IPS-18c (cell line): ENCODE results near the gene EGFL6.
"Not testable (repeated sequence)": the region's sequence is repeated elsewhere in the genome, so short reads cannot be mapped to it uniquely, and the experiment has no call there.

Experiments
- H3K4me3 ChIP-seq: 2 replicates; pipeline ENCODE4 v1.7.0; 2013; ENCODE audit warnings: low read depth, mild to moderate bottlenecking, low read length, moderate library complexity; ENCODE audit not compliant: insufficient read depth
- H3K9me3 ChIP-seq: one replicate; pipeline ENCODE4 v1.6.1; 2013; ENCODE audit warnings: mild to moderate bottlenecking, low read length, moderate library complexity; ENCODE audit not compliant: control insufficient read depth, insufficient read depth

Gene EGFL6

DNA sequence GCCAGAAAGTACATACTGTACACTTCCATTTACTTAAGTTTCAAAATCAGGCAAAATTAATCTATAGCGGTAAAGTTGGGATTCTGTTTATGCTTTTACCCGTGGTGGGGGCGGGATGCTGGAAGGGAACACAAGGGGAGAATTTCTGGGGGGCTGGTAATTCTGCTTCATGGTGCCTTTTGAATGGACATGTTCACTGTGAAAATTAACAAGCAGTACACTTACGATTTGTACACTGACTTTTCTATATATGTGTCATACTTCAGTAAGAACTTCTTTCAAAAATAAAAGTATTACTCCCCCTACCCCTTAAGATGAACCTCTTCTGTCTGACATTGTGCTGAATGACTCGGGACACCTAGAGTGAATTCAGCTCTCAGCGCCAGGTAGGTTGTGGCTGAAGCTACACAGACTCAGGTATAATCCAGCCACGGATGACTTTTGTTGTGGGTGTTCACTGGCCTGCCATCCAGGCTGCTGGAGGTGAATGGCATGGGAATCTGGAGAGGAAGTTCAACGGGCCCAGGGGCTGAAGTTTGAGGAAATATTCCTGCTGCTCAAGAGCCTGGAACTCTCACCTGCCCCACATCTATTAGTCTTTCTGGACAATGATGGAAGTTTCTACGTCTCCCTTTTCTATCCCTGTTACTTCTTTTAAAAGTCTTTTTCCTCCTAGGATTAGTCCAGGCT lies 76.2 kb downstream of the EGFL6 start:
- Histone ChIP-seq H3K9me3 (peaks cover 2% of the 10 kb centered on the region), H3K4me3 (no peak overlapping the region)

DNA sequence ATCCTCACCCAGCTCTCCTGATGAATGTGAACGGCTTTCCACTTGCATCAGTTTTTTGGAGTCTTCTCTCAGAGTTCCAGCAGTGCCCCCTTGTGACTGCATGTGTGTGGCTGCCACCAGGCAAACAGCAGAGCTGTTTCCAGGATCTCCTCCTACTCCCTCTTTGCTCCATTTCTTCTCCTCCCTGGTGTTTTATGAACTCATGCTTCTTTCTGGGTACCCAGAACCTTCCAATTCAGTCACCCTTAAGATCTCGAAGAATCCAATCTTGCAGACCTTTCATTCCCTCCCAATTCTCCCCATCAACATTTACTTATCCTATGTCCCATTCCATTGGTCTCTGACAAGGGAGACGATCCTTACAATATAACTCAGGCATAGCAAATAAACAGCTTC lies 76.8 kb downstream of the EGFL6 start:
- peaks cover 2% of the 10 kb centered on the region for H3K9me3 ChIP-seq

GRCh38 chrX:13647709-13648212 lies 78.4 kb downstream of the EGFL6 start:
- H3K4me3 ChIP-seq, result no peak overlapping the region

More for the DNA sequence above, 76.8 kb downstream of the EGFL6 start:
- no peak overlapping the region for H3K4me3 ChIP-seq

DNA sequence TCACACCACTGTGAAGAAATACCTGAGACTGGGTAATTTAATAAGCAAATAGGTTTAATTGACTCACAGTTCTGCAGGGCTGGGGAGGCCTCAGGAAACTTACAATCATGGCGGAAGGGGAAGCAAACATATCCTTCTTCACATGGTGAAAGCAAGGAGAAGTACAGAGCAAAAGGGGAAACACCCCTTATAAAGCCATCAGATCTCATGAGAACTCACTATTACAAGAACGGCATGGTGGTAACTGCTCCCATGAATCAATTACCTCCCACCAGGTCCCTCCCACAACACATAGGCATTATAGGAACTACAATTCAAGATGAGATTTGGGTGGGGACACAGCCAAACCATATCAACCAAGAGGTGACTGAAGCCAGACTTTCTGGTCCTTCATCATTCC lies 78.9 kb downstream of the EGFL6 start:
- H3K9me3 ChIP-seq, H3K4me3 ChIP-seq: not testable (repeated sequence)

More at GRCh38 chrX:13647709-13648212, 78.4 kb downstream of the EGFL6 start:
- H3K9me3 ChIP-seq, result peaks cover 2% of the 10 kb centered on the region

DNA sequence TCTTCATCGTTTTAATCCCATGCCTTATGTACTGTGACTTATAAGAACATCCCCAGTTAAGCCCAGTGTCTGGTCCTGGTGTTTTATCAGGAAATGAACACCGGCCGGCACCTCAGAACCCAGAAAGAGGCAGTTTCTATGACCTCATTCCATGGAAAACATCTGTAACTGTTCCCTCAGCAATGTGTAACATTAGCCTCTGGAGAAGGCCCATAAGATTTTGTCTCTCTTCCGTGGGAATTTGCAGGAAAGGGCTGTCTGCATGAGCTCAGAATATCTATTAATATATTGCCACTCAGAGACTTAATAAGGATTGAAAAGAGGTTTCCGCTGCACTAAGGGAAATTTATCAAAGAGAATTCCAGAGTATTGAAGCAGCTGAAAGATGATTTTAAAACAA lies 80.4 kb downstream of the EGFL6 start:
- Histone ChIP-seq H3K9me3 (no peaks in the 10 kb centered on the region), H3K4me3 (no peak overlapping the region)

- H3K4me3 ChIP-seq, result no peak overlapping the region
- H3K9me3 ChIP-seq, result no peaks in the 10 kb centered on the region
Measured at GRCh38 chrX:13650318-13650717, 80.9 kb downstream of the EGFL6 start.

DNA sequence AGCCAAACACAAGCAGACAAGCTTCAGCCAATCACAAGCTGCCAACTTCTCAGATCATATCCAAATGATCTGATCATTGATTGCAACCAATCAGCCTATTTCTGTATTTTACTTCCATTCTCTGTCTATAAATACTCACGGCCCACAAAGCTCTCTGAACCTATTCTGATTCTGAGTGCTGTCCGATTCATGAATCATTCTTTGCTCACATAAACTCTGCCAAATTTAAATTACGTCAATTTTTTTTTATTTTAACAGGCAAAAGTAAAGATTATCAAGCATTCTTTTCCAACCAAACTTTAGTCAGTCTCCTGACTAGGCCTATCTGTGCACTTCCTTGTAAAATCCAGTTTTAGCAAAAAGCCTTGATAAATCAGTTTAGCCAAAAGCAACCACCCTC lies 81.7 kb downstream of the EGFL6 start:
- Histone ChIP-seq H3K4me3 (no peak overlapping the region), H3K9me3 (no peaks in the 10 kb centered on the region)

DNA sequence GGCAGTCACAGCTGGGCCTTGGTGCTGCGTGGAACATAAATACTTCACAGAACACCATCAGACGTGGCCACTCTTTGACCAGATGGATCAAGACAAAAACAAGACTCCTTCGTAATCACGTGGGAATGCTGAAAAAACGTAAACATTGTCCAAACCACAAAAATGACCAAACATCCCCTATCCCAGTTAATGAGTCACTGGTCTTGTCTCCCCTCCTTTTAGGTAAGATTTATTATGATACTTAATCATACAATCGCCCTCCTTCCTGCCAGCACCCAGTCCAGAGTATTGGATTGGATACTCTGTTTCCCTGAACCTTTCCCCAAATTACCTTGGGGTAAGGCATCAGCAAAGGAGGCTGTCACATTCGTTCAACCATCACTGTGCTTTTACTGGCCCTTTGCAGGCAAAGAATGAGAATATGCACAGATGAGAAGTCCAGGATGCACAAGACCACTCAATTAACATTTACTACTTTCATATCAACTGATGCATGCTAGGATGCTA lies 82.9 kb downstream of the EGFL6 start:
- Histone ChIP-seq H3K4me3 (no peak overlapping the region; the same call in 1 of the 2 replicates), H3K9me3 (no peaks in the 10 kb centered on the region)

DNA sequence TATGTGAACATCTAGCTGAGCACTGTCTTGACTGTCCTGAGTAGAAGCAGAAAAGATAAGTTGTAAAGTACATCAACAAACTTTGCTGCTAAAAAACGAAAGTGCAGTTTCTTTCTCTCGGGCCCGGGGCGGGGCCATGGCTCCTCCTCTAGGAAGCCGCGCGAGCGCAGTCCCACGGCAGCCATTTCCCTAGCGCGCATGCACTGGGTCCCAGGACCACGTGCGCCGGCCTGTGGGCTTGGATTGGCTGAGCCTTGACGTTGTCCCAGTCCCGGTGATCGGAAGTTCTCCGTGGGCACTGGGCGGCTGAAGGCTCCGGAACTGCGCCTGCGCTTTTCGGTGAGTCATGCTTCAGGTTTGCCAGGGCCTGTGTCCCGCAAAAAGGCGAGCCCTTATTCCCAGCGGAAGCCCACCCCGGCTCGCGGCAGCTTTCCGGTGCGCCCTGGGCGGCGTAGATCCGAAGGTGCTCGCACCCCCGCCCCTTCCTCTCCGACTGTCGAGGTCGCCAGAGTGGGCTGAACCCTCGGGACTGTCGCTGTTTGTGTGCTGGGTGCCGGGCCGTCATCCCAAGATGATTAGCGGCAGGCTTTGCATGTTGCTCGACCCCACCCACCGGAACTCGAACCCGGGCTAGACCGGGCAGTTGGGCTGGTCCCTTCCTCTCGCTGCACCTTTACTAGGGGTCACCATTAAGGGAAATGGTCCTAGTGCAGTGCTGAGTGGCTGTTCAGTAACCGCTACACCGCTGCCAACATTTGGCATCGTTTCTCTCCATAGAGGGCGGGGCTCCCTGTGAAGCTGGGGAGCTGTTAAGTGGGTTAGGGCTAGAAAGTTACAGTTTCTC lies 83.7 kb downstream of the EGFL6 start, which contains the start of gene TCEANC:
Gene TCEANC (plus strand): TSS at position 292 of the 844 bp plus-strand sequence. CDS start 9,368 bp downstream, outside the sequence.
- peak within 1 kb of the TSS; percentile 57 for H3K4me3 ChIP-seq
- no peaks in the 10 kb centered on the region for H3K9me3 ChIP-seq

GRCh38 chrX:13654116-13654515 lies 84.7 kb downstream of the EGFL6 start:
- no peaks in the 10 kb centered on the region for H3K9me3 ChIP-seq
- H3K4me3 ChIP-seq, result peak overlapping the region; percentile 57

DNA sequence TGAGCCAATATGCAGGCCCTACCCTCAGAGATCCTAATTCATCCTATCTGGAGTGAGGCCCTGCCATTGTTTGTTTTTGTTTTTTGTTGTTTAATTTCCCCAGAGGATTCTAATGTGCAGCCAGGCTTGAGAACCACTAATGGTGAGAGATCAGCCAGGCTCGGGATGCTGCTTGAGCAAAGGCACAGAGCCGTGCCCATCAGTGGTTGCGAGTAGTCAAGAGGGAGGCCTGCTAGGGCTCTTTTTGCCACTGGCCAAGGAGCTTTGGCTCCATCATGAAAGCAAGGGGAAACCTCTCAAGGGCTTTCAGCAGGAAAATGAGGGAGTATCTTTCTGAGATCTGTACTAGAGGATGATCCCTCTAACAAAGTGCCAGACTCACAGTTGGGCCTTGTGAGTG lies 86.3 kb downstream of the EGFL6 start:
- H3K9me3 ChIP-seq, result no peaks in the 10 kb centered on the region
- H3K4me3 ChIP-seq, result no peak overlapping the region

DNA sequence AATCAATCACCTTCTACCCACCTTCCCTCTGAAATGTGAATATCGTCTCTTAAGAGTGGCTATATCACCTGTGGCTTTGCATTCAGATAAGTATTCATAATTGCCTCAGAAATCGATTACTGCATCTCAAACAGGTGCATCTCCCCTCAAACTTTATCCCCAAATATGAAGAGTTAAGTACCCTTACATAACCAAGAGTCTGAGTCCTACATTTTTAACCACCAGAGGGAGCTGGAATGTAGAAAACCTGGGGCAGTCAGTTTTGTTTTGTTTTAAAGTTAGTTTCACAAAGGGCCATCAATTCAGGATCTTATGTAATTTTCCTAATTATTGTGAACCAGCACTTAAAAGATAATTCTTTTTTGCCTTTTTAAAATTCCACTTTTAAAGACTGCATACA lies 89.2 kb downstream of the EGFL6 start:
- Histone ChIP-seq H3K9me3 (peaks cover 3% of the 10 kb centered on the region), H3K4me3 (no peak overlapping the region)

GRCh38 chrX:13659063-13659462 lies 89.7 kb downstream of the EGFL6 start:
- Histone ChIP-seq H3K4me3 (no peak overlapping the region), H3K9me3 (peaks cover 3% of the 10 kb centered on the region)

- H3K4me3 ChIP-seq, result no peak overlapping the region
- peaks cover 3% of the 10 kb centered on the region for H3K9me3 ChIP-seq
Measured at GRCh38 chrX:13661735-13662288, 92.4 kb downstream of the EGFL6 start.

DNA sequence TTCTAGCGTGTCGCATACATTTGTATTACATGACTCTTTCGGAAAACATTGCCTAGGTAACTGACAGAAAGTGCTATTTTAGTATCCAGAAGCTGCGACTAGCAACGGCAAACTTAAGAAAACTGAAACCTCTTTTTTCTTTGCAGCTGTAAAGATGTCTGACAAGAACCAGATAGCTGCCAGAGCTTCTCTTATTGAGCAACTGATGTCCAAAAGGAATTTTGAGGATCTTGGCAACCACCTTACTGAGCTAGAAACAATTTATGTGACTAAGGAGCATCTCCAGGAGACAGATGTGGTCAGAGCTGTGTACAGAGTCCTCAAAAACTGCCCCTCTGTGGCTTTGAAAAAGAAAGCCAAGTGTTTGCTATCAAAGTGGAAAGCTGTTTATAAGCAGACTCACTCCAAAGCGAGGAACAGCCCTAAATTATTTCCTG lies 93.0 kb downstream of the EGFL6 start:
- Histone ChIP-seq H3K9me3 (peaks cover 3% of the 10 kb centered on the region), H3K4me3 (no peak overlapping the region)

DNA sequence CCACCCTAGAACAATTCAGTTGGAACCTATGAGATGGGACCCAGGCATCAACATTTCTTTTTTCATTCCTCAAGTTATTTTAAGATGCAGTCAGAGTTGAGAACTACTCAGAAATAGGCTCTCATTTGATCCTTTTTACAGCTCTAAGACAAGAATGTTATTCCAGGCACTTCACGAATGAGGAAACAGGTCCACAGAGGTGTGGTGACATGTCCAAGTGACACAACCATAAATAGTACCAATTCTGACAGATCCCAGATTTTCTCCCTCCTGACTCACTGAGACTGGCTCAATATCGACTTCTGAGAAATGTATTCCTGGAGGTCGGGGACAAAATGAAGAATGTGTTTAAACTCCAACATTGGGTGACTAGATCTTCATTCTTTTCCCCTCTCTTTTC lies 94.6 kb downstream of the EGFL6 start:
- Histone ChIP-seq H3K4me3 (no peak overlapping the region), H3K9me3 (peaks cover 6% of the 10 kb centered on the region)

- H3K9me3 ChIP-seq, result peaks cover 2% of the 10 kb centered on the region
- no peak overlapping the region for H3K4me3 ChIP-seq
Measured at GRCh38 chrX:13666836-13667235, 97.4 kb downstream of the EGFL6 start.
